Activated CD8-positive, alpha-beta memory T cell treated with anti-CD3 and anti-CD28 coated beads for 36 hours (primary cell): ENCODE measurements around the gene AOPEP. TPM values are rescaled to one million over a fixed set of nuclear protein-coding genes. Genes with fewer than 3 reads are reported as not detected.

Experiments
- CTCF ChIA-PET: fragments of 350-600 bp; sonication (Branson Sonifier 250); formaldehyde crosslinking; loops from one replicate; lab custom pipeline; 2021; ENCODE audit warnings: antibody characterized with exemption; lab: Charles Lee
- POLR2A ChIA-PET: fragments of 350-600 bp; sonication (Branson Sonifier 250); formaldehyde crosslinking; loops from one replicate; lab custom pipeline; 2021; ENCODE audit warnings: antibody characterized with exemption; lab: Charles Lee
- total RNA-seq, 2 experiments: library from RNA; stranded (reverse); gene quantifications; one replicate each; pipeline ENCODE4 v1.2.3, GENCODE V29; 2021

AOPEP gene
- total RNA-seq, 2 experiments from 2014 or later, result 7.4 to 7.8 TPM

DNA sequence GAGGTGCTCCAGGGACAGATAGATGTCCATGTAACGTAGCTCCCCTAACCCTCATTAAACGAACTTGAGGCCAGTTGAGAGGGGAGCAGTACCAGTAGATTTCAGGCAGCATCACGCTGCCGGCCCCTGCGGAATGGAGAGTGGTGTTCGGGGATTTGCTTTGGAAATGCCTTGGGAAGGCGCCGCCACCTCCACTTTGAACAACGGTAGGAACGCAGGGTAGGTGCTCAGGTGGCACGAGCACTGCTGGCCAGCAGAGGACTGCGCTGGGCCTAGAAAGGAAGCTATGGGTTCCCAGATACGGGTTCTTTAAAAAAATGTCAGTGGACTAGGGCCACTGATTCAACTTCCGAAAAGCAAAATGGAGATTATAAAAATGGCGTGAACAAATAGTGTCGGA lies 319.3 kb downstream of the AOPEP start:
- POLR2A ChIA-PET, result no interaction called here

DNA sequence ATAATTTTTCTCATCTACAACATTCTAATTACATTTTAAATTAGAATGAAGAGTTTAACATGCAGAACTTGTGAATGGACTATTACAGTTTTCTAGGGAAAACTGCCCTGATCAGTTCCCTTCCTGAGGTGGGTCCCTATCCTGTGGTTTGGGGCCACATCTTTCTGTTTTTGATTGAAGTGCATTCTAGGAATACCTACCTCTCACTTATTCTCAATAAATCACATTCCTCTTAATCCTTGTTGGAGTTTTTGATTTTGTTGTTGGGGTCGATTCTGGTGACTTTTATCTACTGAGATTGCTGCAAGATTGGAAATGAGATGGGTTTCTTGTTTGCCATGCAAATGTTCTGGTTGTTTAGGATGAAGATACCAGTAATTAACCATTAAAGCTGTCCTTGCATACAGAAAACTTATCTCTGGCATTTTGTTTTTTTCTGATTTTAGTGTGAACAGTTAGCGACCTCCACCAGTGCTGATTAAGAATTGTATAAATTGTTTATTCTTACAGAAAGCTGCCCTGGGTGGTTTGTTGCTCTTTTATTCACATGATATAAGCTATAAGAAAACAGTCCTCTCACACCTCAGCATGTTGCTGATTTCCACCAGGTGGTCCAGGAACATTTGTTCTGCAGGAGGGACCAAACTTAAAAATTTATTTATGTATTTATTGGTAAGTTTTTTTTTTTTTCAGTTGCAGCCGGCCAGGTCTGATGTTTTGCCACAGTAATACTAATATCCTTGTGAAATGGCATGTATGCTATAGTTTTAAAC lies 321.1 kb downstream of the AOPEP start:
- ChIA-PET POLR2A (no interaction called here), CTCF (interaction anchor here (0.7 kb wide), 1 partner anchor 18 kb away, joined by 3 read pairs; no protein-coding TSS in a partner anchor)

More for the DNA sequence above, 319.3 kb downstream of the AOPEP start:
- CTCF ChIA-PET, result no interaction called here

- CTCF ChIA-PET, result interaction anchor here (1.3 kb wide), 1 partner anchor 79 kb away, joined by 4 read pairs; no protein-coding TSS in a partner anchor
- POLR2A ChIA-PET, result no interaction called here
Observed at GRCh38 chr9:95048225-95049087, 322.0 kb downstream of the AOPEP start.

DNA sequence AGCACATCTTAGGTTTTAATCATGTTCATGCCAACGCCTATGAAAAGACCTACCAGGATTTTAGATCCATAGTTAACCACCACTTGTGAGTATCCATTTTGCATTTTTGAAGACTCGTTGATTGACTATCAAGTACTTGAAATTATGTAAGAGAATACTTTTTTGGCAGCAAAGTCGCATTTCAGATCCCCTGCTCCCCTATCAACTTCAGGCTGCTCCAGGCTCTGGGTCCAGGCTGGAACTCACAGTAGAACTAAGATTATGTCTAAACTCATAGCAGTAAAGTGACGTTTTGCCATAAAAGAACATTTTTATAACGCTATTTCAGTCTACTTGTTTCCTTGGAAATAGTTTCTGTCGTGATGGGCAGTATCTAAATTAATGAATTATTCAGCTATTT lies 323.3 kb downstream of the AOPEP start:
- ChIA-PET POLR2A (no interaction called here), CTCF (no interaction called here)

GRCh38 chr9:95053611-95054570 lies 327.4 kb downstream of the AOPEP start:
- POLR2A ChIA-PET, result no interaction called here
- CTCF ChIA-PET, result no interaction called here

DNA sequence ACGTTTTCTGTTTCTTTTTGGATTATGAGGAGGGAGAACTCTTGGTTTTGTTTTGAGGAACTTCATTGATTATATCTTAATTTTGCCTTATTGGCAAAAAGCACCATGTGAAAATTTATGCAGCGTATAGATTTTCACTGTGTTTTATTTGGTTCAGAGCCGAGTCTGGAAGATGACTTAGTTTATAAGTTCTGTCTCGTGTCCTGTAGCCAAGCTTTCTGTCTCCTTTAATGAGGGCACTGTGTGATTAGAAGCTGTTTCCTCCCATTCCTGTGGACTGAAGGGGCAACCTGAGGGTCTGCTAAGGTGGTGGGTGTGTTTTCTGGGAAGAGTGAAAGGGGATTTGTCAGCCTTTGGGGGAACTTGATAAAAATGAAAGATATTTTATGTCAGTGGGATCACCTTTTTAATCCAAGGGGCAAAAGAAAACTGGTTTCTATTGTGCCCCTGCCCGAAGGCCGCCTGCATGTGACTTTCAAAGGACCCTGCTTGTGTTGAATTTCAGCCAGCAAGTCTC lies 328.9 kb downstream of the AOPEP start:
- CTCF ChIA-PET, result no interaction called here
- POLR2A ChIA-PET, result no interaction called here

GRCh38 chr9:95055851-95056551 lies 329.5 kb downstream of the AOPEP start:
- CTCF ChIA-PET, result no interaction called here
- POLR2A ChIA-PET, result no interaction called here

- ChIA-PET CTCF (no interaction called here), POLR2A (no interaction called here)
Observed at GRCh38 chr9:95057101-95057500, 330.6 kb downstream of the AOPEP start.

DNA sequence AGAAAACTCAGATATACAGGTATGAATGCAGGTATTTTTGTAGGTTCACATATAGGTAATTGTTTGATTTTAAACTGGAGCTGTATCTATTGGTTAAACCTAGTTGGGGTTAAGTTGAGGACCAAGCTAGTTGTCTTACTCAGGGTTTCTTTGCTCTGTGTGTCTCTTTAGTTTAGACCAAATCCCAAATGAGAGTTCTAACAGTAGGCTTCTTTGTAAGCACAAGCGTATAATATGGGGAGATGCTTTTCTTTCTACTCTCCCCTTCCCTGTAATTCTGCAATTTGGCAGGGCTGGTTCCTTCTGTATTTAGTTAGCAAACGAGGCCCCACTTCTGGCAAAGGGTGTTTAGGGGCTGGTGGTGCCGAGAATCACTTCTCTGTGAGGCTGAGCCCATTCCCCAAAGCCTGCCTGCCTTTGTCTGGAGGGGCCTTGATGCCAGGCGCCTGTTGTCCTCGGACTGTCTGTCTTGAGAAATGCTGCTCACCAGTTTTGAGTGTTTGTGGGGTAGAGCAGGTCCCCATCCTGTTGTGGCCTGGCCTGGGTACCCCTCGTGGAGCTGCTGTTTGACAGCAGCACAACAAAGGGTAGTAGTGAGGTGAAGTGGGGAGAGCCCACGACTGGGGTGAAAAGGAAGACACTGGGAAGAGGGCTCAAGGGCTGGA lies 331.8 kb downstream of the AOPEP start:
- ChIA-PET POLR2A (no interaction called here), CTCF (no interaction called here)

GRCh38 chr9:95058795-95059386 lies 332.4 kb downstream of the AOPEP start:
- CTCF ChIA-PET, result no interaction called here

DNA sequence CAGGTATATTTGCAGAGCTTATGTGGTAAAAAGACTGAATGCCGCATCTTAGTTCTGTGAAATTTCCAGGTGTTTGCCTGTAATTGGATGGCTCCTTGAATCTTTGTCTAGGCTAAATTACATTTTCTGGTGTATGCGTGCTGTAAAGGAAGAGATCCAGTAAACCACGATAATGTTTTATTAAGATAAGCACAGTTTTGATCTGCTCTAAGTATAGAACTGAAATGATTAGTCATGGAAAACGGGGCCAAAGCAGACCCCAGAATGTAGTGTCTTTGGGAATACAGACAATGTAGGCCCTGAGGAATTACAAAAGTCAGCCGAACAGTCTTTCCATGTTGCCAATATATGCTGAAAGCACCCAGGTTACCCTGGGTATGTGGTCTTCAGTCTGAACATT lies 333.7 kb downstream of the AOPEP start:
- POLR2A ChIA-PET, result no interaction called here
- CTCF ChIA-PET, result no interaction called here

More at GRCh38 chr9:95058795-95059386, 332.4 kb downstream of the AOPEP start:
- POLR2A ChIA-PET, result no interaction called here

DNA sequence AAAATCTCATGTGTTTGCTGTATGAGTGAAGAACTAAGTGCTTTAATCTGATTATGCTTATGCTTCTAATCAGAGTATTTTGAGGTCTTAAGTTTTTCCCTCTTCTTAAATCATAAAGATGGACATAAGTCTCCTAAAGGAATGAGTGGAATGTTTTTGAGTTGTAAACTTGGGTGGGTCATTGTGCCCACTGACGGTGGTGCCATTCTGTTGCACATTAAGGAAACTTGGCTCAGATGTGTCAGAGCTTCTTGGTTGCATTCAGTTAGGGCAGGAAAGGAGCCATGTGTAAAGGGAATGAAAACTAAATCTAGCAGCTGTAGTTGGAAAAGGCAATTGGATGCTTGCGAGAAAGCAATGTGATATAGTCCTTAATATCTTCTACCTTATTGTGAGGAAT lies 334.4 kb downstream of the AOPEP start:
- POLR2A ChIA-PET, result no interaction called here
- CTCF ChIA-PET, result no interaction called here

DNA sequence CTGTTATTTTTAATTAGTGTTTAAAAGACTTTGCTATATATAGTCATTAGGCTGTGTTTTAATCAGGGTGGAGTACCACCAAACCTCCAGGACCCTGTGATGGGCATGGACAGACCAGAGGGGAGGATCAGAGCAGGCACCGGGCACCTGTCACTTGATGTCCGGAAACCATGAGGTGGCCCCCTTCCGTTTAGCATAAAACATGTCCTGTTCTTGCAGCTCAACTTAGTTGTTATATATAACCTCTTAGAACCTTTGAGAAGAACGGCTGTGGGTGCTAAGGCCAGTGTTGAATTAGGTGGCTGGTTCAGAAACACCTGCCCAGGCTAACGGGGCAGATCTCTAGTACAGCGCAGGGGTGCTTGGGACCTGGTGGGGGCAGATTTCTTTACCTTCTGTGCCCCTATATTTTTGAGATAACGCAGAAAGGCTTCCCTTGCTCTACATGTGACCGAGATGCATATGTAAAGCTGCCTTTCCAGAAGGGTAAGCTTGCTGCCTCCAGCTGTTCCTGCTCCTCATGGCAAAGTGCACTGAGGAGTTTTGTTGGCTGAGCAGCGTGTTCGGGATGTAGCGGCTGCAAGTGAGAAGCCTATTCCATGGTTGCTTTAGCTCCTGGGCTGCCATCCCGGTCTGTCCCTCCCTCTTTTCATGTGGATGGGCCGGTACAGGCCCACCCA lies 335.6 kb downstream of the AOPEP start:
- ChIA-PET CTCF (no interaction called here), POLR2A (no interaction called here)

- POLR2A ChIA-PET, result no interaction called here
- CTCF ChIA-PET, result no interaction called here
Observed at GRCh38 chr9:95062596-95063065, 336.1 kb downstream of the AOPEP start.

DNA sequence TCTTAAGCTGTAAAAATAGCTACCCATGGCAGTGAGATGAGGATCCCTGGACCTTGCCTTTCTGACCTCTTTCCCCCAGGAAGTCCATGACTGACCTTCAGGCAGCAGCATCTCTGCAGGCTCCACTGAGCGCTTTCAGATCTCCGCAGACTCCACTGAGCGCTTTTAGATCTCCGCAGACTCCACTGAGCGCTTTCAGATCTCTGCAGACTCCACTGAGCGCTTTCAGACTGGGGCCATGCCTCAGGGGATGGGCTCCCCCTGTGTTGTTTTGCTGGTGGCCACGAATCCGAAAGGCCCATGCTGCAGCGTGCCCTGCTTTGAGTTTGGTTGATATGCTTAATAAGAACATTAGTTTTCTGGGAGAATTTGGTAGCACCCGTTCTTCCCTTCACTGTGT lies 336.8 kb downstream of the AOPEP start:
- CTCF ChIA-PET, result interaction anchor here (1.4 kb wide), 1 partner anchor 26 kb away, joined by 4 read pairs; no protein-coding TSS in a partner anchor
- POLR2A ChIA-PET, result interaction anchor here (0.6 kb wide), 1 partner anchor 311 kb away, joined by 7 read pairs; no protein-coding TSS in a partner anchor

- ChIA-PET CTCF (interaction anchor here (0.5 kb wide), 1 partner anchor 18 kb away, joined by 3 read pairs; no protein-coding TSS in a partner anchor), POLR2A (no interaction called here)
Observed at GRCh38 chr9:95065224-95065623, 338.7 kb downstream of the AOPEP start.

GRCh38 chr9:95067057-95067456 lies 340.6 kb downstream of the AOPEP start:
- POLR2A ChIA-PET, result no interaction called here

More at GRCh38 chr9:95067057-95067456, 340.6 kb downstream of the AOPEP start:
- CTCF ChIA-PET, result no interaction called here
